GM19239 (cell line): ENCODE data around the gene MAN1A2.
A peak's percentile ranks its signal among the peaks of the same experiment; 100 is the strongest.

Source experiments
- DNase-seq: peaks from one replicate; pipeline ENCODE4 v3.0.0; 2011; ENCODE audit warnings: low spot score; ENCODE audit not compliant: insufficient read length
- FAIRE-seq: peaks from 2 replicates; lab custom pipeline; 2011; peaks lifted over from hg19 to GRCh38; lab: Jason Lieb, UNC

Gene MAN1A2

GRCh38 chr1:117570988-117571409, 203.8 kb downstream of the MAN1A2 start:
- DNase-seq (no peak), FAIRE-seq (no peak)

GRCh38 chr1:117571496-117571895, 204.2 kb downstream of the MAN1A2 start:
- DNase-seq (no peak), FAIRE-seq (no peak)

- DNase-seq = peak; percentile 32
- FAIRE-seq = peak; percentile 28
Observed at GRCh38 chr1:117572546-117572945, 205.3 kb downstream of the MAN1A2 start.

- FAIRE-seq (no peak), DNase-seq (no peak)
Observed at GRCh38 chr1:117573386-117574023, 206.3 kb downstream of the MAN1A2 start.

DNA sequence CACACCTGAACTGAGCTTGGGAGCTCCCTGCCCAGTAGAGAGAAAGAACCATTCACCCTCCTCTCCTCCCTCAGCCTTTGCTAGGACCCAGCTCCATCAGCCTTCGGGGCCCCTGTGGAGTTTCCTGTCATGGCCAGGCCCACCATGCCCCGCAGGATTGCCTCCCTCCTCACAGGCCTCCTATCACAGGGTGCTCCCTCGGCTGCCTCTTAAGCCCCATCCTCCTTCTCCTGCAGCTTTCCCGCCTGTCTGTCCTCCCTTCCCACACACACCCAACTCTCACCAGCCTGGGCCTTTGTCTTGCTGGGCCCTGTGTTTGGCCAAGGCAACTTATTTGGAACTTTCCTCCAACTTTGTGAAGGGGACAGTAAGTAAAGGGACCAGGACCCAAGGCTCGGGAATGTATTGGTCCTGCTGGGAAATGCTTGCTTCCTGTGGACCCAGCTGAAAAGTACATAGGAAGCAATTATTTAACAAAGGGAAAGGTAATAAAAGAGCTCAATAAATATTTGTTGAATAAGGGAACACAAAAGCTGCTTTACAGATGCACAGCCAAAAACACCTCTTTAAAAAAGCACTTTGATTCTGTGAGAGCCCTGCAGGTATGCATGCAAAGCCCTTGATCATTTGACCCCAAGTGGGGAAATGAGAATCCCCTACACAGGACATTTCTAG, 207.0 kb downstream of the MAN1A2 start:
- no peak for DNase-seq
- no peak for FAIRE-seq

GRCh38 chr1:117575586-117576225, 208.5 kb downstream of the MAN1A2 start:
- DNase-seq = no peak
- no peak for FAIRE-seq

DNA sequence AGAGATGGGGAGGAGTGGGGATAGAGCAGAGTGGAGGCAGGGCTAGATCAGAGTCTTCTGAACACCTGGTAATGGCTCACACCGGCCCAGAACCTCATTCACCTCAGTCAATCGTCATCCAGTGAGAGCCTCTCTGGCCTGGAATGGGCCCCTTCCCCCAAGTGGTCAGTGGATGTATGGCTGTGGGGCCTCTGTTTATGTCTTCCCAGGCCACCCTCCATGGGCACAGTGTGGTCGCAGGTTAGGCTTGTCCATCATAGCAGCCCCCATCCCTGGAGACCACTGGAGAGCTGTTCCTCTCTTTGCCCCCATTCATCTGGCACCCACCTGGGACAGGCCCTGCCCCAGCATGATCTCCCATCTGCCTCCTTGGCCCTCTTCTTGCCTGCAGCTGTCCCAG, 209.0 kb downstream of the MAN1A2 start:
- DNase-seq (no peak), FAIRE-seq (no peak)

DNA sequence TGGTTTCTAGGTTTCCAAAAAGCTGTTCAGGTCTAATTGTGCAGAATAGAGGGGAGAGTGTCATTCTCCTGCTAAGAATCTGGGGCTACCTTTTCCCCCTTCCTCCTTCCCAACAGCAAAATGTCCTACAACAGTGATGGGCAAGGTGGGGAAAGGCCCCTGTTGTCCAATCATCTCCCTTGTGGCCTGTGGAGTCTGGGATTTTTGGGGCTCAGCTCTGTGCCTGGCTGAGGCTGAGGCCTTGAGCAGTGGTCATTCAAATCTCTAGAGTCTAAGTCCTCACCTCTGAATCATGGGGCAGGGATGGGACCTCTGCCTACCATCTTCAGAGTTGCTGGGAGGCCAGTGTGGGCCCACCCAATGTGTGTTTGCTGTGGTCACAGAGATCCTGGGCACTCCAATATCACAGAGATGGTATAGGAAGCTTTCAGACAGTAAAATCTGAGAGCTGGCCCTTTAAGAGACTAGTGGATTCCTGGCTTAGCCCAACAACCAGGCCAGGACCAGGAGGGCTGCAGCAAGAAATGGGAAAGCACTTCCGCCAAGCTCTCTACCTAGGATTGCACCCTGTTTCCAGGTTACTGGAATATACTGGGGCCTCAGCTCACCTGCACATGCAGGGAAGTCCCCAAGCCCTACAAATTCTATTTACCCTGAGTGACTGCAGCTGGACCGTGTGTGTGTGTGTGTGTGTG, 210.1 kb downstream of the MAN1A2 start:
- no peak for FAIRE-seq
- no peak for DNase-seq

DNA sequence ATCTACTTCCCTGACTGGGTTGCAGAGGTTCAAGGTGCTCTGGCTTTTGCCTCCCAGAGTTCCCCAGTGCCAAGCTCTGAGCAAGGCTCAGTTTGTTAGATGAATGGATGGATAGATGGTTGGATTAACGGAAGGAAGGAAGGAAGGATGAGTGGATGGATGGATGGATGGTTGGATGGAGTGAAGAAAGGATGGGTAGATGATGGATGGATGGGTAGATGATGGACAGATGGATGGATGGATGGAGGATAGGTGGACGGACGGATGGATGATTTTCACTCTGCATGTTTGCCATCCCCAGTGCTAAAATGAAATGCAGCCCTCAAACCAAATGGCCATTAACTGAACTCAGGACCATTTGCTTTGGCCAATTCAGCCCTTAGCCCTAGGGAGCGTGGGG, 211.2 kb downstream of the MAN1A2 start:
- DNase-seq = no peak
- FAIRE-seq = no peak
